ENCODE measurements around the gene HSPA8.

HSPA8 gene

GRCh38 chr11:123018702-123019101 lies 43.2 kb downstream of the HSPA8 start:
- Histone ChIP-seq H4K20me1 (ENCODE audit: insufficient read depth, low read length, poor library complexity, severe bottlenecking) (no peaks in the 10 kb centered on the region), H3F3A (ENCODE audit: low read depth) (no peaks in the 10 kb centered on the region), H3K4me1 (ENCODE audit: insufficient read depth, low read length, poor library complexity, severe bottlenecking) (no peaks in the 10 kb centered on the region), H3K4me2 (ENCODE audit: low read depth, low read length, poor library complexity, severe bottlenecking) (no peak overlapping the region), H3K4me3 (ENCODE audit: low read length, poor library complexity, severe bottlenecking) (no peak overlapping the region), H3K36me3 (ENCODE audit: insufficient read depth, low read length) (no peaks in the 10 kb centered on the region), H2AFZ (ENCODE audit: low read length) (no peak overlapping the region), H3K9ac (ENCODE audit: low read depth, low read length, poor library complexity, severe bottlenecking) (no peak overlapping the region), H3K27me3 (ENCODE audit: insufficient read depth, low read length, poor library complexity, severe bottlenecking) (no peaks in the 10 kb centered on the region), H3K9me3 (ENCODE audit: insufficient read depth, low read depth, low read length) (no peaks in the 10 kb centered on the region), H3K79me2 (ENCODE audit: insufficient read depth, low read length) (no peaks in the 10 kb centered on the region), H3K9me2 (replicated peaks; ENCODE audit: low read depth, low read length) (no peaks in the 10 kb centered on the region)
- TF ChIP-seq EZH2phosphoT487 (IDR thresholded peaks at IDR 0.05; ENCODE audit: borderline replicate concordance) (no peak), CTCF (conservative IDR thresholded peaks at IDR 0.05; ENCODE audit: low read length) (no peak)

- H3K9me3 ChIP-seq (ENCODE audit: insufficient read depth, low read depth, low read length): no peaks in the 10 kb centered on the region
- no peak overlapping the region for H3K4me2 ChIP-seq (ENCODE audit: low read depth, low read length, poor library complexity, severe bottlenecking)
- H3K36me3 ChIP-seq (ENCODE audit: insufficient read depth, low read length): no peaks in the 10 kb centered on the region
- TF ChIP-seq EZH2phosphoT487 (IDR thresholded peaks at IDR 0.05; ENCODE audit: borderline replicate concordance): no peak
- TF ChIP-seq CTCF (conservative IDR thresholded peaks at IDR 0.05; ENCODE audit: low read length): no peak
- no peaks in the 10 kb centered on the region for H3K27me3 ChIP-seq (ENCODE audit: insufficient read depth, low read length, poor library complexity, severe bottlenecking)
- no peak overlapping the region for H2AFZ ChIP-seq (ENCODE audit: low read length)
- H3K4me3 ChIP-seq (ENCODE audit: low read length, poor library complexity, severe bottlenecking): no peak overlapping the region
- H3K4me1 ChIP-seq (ENCODE audit: insufficient read depth, low read length, poor library complexity, severe bottlenecking): no peaks in the 10 kb centered on the region
- no peaks in the 10 kb centered on the region for H3K79me2 ChIP-seq (ENCODE audit: insufficient read depth, low read length)
- no peaks in the 10 kb centered on the region for H4K20me1 ChIP-seq (ENCODE audit: insufficient read depth, low read length, poor library complexity, severe bottlenecking)
- H3F3A ChIP-seq (ENCODE audit: low read depth): no peaks in the 10 kb centered on the region
- no peak overlapping the region for H3K9ac ChIP-seq (ENCODE audit: low read depth, low read length, poor library complexity, severe bottlenecking)
- no peaks in the 10 kb centered on the region for H3K9me2 ChIP-seq (replicated peaks; ENCODE audit: low read depth, low read length)
Observed at GRCh38 chr11:123011510-123011909, 50.4 kb downstream of the HSPA8 start.

Measured in Loucy (cell line).